H1 (cell line): Measurements from ENCODE around the gene ACSM3. TPM values are rescaled to one million over a fixed set of nuclear protein-coding genes. Genes with fewer than 3 reads are reported as not detected.

Source experiments
- ASH2L ChIP-seq: fragments of 200-600, 300-600 bp; sonication (generic); IDR thresholded peaks from one replicate; pipeline ENCODE4 v1.7.1; 2017; ENCODE audit warnings: low read length
- CHD1 ChIP-seq: IDR thresholded peaks from 2 replicates; pipeline ENCODE4 v1.6.1; 2012; ENCODE audit warnings: low read depth, low read length, improper control_type of control experiment
- CHD7 ChIP-seq: fragments of 300-600 bp; sonication (generic); IDR thresholded peaks from 2 replicates; pipeline ENCODE4 v1.7.1; 2012; ENCODE audit warnings: low read length, moderate library complexity, mild to moderate bottlenecking, inconsistent platforms; ENCODE audit not compliant: insufficient replicate concordance
- HDAC2 ChIP-seq, 2 experiments: fragments of 300-600 bp in 1 of 2; sonication (generic) in 1 of 2; IDR thresholded peaks; 2 replicates each; pipeline ENCODE4 v1.6.1; 2011 to 2012; ENCODE audit warnings: low read depth in 2 of 2, low read length in 2 of 2, mild to moderate bottlenecking in 2 of 2, moderate library complexity in 2 of 2, borderline replicate concordance in 1 of 2, inconsistent platforms in 1 of 2
- POLR2AphosphoS5 ChIP-seq: IDR thresholded peaks from 2 replicates; pipeline ENCODE4 v1.6.1; 2011; ENCODE audit warnings: low read depth, low read length
- SAP30 ChIP-seq: fragments of 300-600 bp; sonication (generic); IDR thresholded peaks from 2 replicates; pipeline ENCODE4 v1.7.1; 2012; ENCODE audit warnings: low read length, moderate library complexity, mild to moderate bottlenecking, inconsistent platforms; ENCODE audit not compliant: insufficient read depth, insufficient replicate concordance
- SIX5 ChIP-seq: IDR thresholded peaks from 2 replicates; pipeline ENCODE4 v1.6.1; 2011; ENCODE audit warnings: mild to moderate bottlenecking, low read depth, low read length
- polyA plus RNA-seq, 7 experiments: library from polyadenylated mRNA; depleted of rRNA in 3 of 7; stranded (reverse) in 5 of 7; unstranded in 2 of 7; fragments of >200 nt in 5 of 7; fragments of 200-250 nt in 2 of 7; gene quantifications; 1 replicate in 5 of 7; 2 replicates in 1 of 7; 4 replicates in 1 of 7; pipeline versions ENCODE4 v1.2.1 to v1.2.3, GENCODE V29; 2011 to 2013; ENCODE audit warnings: missing spikeins in 2 of 7, mixed read lengths in 2 of 7
- total RNA-seq: library from RNA; stranded (reverse); fragmentation: NEBNext Ultra II Directional; extraction: Animal tissue kit (Norgen Biotek cat#: 25700); gene quantifications from 2 replicates; pipeline ENCODE4 v1.2.1, GENCODE V29; 2021

The ACSM3 gene
- total and polyA plus RNA-seq, 2 of the 8 experiments (the other 6 are each of a cell fraction or from before 2014, with no cell fraction given): 5.7 to 6.2 TPM

GRCh38 chr16:20830372-20830771 lies 66.6 kb downstream of the ACSM3 start (continued):
- no peak for TF ChIP-seq SIX5
- TF ChIP-seq HDAC2 (IDR thresholded peaks at IDR 0.05; ENCODE audit: borderline replicate concordance in 1 of 2, low read depth in 2 of 2, low read length in 2 of 2): no peak
- TF ChIP-seq CHD7: no peak
- no peak for TF ChIP-seq SAP30
- TF ChIP-seq CHD1: no peak
- TF ChIP-seq ASH2L: no peak
- TF ChIP-seq POLR2AphosphoS5: no peak
